ENCODE data around the gene ANKIB1.

Gene ANKIB1

GRCh38 chr7:92423710-92424131 is 177.9 kb downstream of the ANKIB1 start:
- DNase-seq, result no peak
- H3K27me3 Mint-ChIP-seq (ENCODE audit: low read depth, poor library complexity), result peaks cover 6% of the 10 kb centered on the region
- peak overlapping the region; percentile 68 for H3K4me3 Mint-ChIP-seq
- H3K4me1 Mint-ChIP-seq, result peaks cover 24% of the 10 kb centered on the region
- no peaks in the 10 kb centered on the region for H3K36me3 Mint-ChIP-seq (ENCODE audit: low read depth)
- H3K9me3 Mint-ChIP-seq, result no peaks in the 10 kb centered on the region
- TF ChIP-seq, protein P1, sequence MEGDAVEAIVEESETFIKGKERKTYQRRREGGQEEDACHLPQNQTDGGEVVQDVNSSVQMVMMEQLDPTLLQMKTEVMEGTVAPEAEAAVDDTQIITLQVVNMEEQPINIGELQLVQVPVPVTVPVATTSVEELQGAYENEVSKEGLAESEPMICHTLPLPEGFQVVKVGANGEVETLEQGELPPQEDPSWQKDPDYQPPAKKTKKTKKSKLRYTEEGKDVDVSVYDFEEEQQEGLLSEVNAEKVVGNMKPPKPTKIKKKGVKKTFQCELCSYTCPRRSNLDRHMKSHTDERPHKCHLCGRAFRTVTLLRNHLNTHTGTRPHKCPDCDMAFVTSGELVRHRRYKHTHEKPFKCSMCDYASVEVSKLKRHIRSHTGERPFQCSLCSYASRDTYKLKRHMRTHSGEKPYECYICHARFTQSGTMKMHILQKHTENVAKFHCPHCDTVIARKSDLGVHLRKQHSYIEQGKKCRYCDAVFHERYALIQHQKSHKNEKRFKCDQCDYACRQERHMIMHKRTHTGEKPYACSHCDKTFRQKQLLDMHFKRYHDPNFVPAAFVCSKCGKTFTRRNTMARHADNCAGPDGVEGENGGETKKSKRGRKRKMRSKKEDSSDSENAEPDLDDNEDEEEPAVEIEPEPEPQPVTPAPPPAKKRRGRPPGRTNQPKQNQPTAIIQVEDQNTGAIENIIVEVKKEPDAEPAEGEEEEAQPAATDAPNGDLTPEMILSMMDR (IDR thresholded peaks at IDR 0.05), result no peak
- no peak overlapping the region for H3K27ac Mint-ChIP-seq

DNA sequence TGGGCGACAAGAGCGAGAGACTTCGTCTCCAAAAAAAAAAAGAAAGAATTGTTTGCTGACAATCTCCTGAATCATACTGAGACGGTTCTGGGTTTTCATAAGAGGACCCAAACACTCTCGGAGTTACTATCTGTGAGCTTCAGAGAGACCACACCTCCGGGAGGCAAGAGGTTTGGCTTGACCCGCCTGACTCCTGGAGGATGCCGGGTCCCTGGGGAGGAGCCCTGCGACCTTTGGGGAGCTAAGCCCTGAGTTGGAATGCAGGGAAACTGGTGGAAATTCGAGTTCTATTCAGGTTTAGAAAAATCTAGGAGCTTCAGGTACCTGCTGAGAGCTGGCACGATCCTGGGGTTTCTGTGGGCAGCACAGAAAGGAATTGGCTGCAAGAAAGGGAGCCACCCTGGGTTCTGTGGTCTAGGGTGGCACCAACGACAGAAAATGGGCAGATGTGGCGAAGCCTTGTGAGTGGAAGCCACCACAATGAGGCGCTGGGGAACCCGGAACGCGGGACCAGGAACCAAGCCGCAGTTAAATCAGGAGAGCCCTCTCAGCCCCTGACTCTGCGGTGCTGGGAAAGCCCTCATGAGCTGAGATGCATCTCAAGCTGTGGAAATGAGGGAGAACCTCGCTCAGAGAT is 179.7 kb downstream of the ANKIB1 start:
- H3K27ac Mint-ChIP-seq, result no peak overlapping the region
- H3K9me3 Mint-ChIP-seq, result no peaks in the 10 kb centered on the region
- H3K36me3 Mint-ChIP-seq (ENCODE audit: low read depth), result no peaks in the 10 kb centered on the region
- H3K4me1 Mint-ChIP-seq, result peaks cover 24% of the 10 kb centered on the region
- H3K4me3 Mint-ChIP-seq, result no peak overlapping the region
- peaks cover 2% of the 10 kb centered on the region for H3K27me3 Mint-ChIP-seq (ENCODE audit: low read depth, poor library complexity)
- DNase-seq, result peak; percentile 24
- TF ChIP-seq, protein P1 (IDR thresholded peaks at IDR 0.05), result no peak

DNA sequence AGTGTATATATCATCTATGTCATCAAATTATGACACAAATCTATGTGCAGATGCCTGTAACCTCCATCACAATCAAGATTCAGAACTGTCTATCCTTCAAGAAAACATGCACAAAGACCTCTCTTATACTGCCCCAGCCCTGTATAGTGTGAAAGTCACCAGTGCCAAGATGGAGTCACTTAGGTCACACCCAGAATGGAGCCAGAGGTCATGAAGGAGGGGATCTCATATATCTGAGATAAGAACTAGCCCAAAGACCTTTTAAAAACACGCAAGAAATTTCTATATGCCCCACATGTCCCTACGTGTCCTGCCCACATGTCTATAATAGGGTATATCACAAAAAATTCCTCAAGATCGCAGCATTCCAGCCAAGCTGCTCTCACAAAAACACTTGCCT is 181.4 kb downstream of the ANKIB1 start:
- Mint-ChIP-seq H3K4me3 (no peak overlapping the region), H3K4me1 (peaks cover 15% of the 10 kb centered on the region), H3K9me3 (no peaks in the 10 kb centered on the region), H3K27me3 (ENCODE audit: low read depth, poor library complexity) (peaks cover 2% of the 10 kb centered on the region), H3K27ac (no peak overlapping the region), H3K36me3 (ENCODE audit: low read depth) (no peaks in the 10 kb centered on the region)
- no peak for DNase-seq
- TF ChIP-seq, protein P1 (IDR thresholded peaks at IDR 0.05), result no peak

- Mint-ChIP-seq H3K27ac (no peak overlapping the region), H3K4me3 (no peak overlapping the region), H3K27me3 (ENCODE audit: low read depth, poor library complexity) (peaks cover 2% of the 10 kb centered on the region), H3K36me3 (ENCODE audit: low read depth) (no peaks in the 10 kb centered on the region), H3K4me1 (no peaks in the 10 kb centered on the region), H3K9me3 (no peaks in the 10 kb centered on the region)
- TF ChIP-seq, protein P1 (IDR thresholded peaks at IDR 0.05), result no peak
- DNase-seq, result no peak
Observed at GRCh38 chr7:92432299-92432946, 186.6 kb downstream of the ANKIB1 start.

GRCh38 chr7:92433019-92433418 is 187.2 kb downstream of the ANKIB1 start:
- Mint-ChIP-seq H3K27me3 (ENCODE audit: low read depth, poor library complexity) (no peaks in the 10 kb centered on the region), H3K27ac (no peak overlapping the region), H3K36me3 (ENCODE audit: low read depth) (no peaks in the 10 kb centered on the region), H3K4me1 (no peaks in the 10 kb centered on the region), H3K4me3 (no peak overlapping the region), H3K9me3 (no peaks in the 10 kb centered on the region)
- DNase-seq, result no peak
- TF ChIP-seq, protein P1 (IDR thresholded peaks at IDR 0.05), result no peak

DNA sequence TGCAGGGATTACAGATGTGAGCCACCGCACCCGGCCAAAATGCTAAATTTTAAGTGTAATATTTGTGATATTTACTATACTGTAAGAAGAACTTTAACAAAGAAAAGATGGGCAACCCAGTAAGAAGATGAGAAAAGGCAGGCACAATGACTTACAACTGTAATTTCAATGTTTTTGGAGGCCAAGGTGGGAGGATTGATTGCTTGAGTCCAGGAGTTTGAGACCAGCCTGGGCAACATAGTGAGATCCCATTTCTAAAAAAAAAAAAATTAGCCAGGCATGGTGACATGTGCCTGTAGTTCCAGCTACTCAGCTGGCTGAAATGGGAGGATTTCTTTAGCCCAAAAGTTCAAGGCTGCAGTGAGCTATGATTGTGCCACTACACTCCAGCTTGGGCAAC is 189.8 kb downstream of the ANKIB1 start:
- no peak overlapping the region for H3K27ac Mint-ChIP-seq
- TF ChIP-seq, protein P1 (IDR thresholded peaks at IDR 0.05), result no peak
- no peaks in the 10 kb centered on the region for H3K4me1 Mint-ChIP-seq

More for the DNA sequence above, 189.8 kb downstream of the ANKIB1 start:
- Mint-ChIP-seq H3K4me3 (no peak overlapping the region), H3K9me3 (no peaks in the 10 kb centered on the region), H3K27me3 (ENCODE audit: low read depth, poor library complexity) (peaks cover 3% of the 10 kb centered on the region), H3K36me3 (ENCODE audit: low read depth) (no peaks in the 10 kb centered on the region)
- DNase-seq, result no peak
